SKM-1 treated with dmso at 0.1 percent for 144 hours (cell line): ENCODE measurements around the gene SNCAIP.

ENCODE experiments used
- DNase-seq: peaks from one replicate; lab custom pipeline; 2025; ENCODE audit not compliant: unreplicated experiment; lab: John Stamatoyannopoulos, UW

SNCAIP gene

GRCh38 chr5:122421374-122422079 lies 109.5 kb downstream of the SNCAIP start:
- DNase-seq = no peak

DNA sequence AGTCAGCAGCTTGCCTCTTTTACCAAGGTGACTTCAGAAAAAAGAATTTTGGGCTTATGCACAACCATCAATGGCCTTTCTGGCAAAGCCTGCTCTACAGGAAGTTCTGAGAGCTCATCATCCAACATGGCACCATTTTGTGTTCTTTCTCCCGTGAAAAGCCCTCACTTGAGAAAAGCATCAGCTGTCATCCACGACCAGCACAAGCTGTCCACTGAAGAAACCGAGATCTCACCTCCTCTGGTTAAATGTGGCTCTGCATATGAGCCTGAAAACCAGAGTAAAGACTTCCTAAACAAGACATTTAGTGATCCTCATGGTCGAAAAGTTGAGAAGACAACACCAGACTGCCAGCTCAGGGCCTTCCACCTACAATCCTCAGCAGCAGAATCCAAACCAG lies 111.2 kb downstream of the SNCAIP start:
- no peak for DNase-seq

DNA sequence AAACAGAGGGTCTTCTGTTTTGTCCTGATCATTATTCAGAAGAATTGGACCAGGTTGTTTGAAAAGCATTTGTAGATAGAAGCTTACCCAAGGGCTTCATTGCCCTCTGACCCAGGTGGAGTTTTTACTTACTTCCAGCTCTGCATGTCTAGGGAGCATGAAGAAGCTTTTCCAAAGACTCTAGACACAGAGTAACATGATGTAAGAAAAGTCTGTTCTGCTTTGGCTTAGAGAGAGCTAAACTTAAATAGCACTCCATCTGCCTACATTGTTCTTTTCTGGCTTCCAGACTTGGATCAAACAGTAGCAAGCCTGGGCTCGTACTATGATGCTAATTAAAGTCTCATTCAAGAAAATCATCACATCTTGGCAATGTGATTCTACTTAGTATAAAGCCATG lies 112.1 kb downstream of the SNCAIP start:
- no peak for DNase-seq

- no peak for DNase-seq
Measured at GRCh38 chr5:122426301-122426700, 114.3 kb downstream of the SNCAIP start.

DNA sequence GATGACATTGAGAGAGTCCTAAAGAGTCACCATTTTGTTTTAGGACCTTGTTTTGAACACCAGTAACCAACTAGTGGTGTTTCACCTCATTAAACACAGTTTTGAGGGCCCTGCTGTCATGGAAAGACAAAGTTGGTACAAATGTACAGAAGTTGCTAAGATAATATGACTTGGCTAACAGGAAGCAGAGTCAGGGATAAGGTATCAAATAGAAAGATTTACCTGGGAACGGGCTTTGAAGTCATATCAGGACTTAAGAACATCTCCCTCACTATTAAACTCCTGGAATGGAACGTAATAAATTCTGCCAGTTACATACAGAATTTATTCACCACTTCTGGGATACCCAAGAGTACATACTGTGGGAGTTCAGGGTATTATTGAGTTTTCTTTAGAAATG lies 115.6 kb downstream of the SNCAIP start:
- no peak for DNase-seq

DNA sequence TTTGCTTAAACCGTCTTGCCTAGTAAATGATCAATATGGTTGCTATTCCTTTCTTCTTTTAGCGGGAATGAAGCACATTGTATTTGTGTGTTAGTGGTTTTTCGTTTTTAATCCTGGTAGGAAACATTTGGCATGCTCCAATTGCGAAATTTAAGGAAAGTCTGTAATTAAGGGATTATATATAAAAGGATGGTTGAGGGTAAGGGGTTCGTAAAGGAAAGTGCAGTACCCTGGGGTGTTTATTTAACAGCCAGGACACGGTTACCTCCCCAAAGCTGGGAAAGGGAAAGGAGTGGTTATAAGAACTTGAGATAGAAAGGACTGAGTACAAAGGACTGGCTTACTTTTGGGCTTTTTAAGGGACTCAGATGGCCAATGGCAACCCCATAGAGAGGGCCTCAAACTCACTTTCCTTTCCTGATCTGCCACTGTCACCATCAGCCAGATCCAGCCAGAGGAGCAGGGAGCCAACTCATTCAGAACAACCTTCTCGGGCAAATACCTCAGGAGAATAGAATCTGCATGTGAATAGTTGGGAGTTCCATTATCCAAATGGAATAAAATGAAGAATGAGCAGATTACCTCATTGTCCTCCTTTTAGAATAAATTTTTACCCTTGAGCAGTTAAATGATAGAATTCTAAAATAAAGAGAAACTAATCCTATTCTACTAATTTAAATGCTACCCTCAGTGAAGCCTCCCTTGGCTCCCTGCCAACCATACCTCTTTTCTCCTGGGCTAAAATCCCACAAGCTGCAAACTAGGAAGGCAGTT lies 117.7 kb downstream of the SNCAIP start:
- DNase-seq = no peak

GRCh38 chr5:122430319-122430586 lies 118.2 kb downstream of the SNCAIP start:
- no peak for DNase-seq

GRCh38 chr5:122431298-122431697 lies 119.3 kb downstream of the SNCAIP start:
- DNase-seq = no peak

- no peak for DNase-seq
Measured at GRCh38 chr5:122434205-122434970, 122.4 kb downstream of the SNCAIP start.

- DNase-seq = no peak
Measured at GRCh38 chr5:122435234-122435633, 123.2 kb downstream of the SNCAIP start.

DNA sequence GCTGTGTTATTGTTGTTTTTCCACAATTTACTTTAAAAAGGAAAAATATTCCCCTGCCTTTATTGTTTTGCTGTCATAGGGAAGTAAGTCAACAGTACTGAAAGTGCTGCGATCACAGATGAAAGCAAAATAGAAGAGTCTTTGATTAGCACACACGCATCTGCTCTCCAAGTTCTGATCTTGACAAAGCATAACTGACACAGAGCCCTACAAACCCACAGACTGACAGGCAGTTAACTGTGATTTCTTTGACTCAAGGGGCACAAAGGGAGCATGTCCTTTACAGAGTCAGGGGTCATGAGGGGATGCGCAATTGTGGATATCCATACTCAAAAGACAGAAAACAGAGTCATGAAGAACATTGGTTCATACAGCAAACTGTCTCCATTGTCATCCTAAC lies 123.7 kb downstream of the SNCAIP start:
- no peak for DNase-seq

DNA sequence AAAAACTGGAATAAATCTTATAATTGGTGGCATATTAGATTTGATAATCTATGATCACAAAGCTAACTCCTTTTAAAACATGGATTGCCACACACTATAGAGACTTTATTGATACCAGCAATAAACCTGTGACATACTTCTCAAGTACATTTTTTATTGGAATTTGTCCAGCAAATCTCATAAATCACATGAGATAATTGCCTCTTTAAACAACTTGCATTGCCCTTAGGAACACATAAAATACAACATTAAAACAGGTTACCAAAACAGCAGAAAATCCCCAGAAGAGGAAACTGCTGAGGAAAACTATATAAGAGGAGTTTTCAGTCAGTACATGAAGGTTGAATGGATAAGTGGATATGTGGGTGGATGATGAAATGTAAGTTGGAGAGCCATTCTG lies 124.6 kb downstream of the SNCAIP start:
- no peak for DNase-seq

DNA sequence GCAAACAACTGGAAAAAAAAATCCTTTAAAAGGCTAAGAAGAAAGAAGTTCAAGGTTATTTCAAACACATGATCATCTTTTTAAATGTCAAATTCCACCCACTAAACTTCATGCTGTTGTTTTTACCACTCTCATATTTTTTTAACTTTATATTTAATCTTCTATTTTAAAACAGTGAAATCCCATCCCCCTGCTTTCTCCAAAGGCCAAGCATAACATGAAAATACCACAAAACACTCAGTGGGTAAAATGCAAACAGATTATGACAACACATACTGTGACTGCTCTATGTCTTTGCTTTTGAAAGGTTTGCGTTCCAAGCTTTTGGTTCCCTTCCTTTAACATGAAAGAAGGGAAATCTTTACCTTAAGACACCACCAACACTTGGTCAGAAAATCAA lies 127.6 kb downstream of the SNCAIP start:
- no peak for DNase-seq

- DNase-seq = no peak
Measured at GRCh38 chr5:122442938-122443337, 130.9 kb downstream of the SNCAIP start.

GRCh38 chr5:122444411-122444810 lies 132.4 kb downstream of the SNCAIP start:
- DNase-seq = no peak

- DNase-seq = no peak
Measured at GRCh38 chr5:122445070-122445469, 133.0 kb downstream of the SNCAIP start.

- DNase-seq = no peak
Measured at GRCh38 chr5:122447072-122447471, 135.0 kb downstream of the SNCAIP start.

- DNase-seq = no peak
Measured at GRCh38 chr5:122447879-122448278, 135.8 kb downstream of the SNCAIP start.

- DNase-seq = no peak
Measured at GRCh38 chr5:122454541-122454940, 142.5 kb downstream of the SNCAIP start.

GRCh38 chr5:122455939-122456338 lies 143.9 kb downstream of the SNCAIP start:
- no peak for DNase-seq

DNA sequence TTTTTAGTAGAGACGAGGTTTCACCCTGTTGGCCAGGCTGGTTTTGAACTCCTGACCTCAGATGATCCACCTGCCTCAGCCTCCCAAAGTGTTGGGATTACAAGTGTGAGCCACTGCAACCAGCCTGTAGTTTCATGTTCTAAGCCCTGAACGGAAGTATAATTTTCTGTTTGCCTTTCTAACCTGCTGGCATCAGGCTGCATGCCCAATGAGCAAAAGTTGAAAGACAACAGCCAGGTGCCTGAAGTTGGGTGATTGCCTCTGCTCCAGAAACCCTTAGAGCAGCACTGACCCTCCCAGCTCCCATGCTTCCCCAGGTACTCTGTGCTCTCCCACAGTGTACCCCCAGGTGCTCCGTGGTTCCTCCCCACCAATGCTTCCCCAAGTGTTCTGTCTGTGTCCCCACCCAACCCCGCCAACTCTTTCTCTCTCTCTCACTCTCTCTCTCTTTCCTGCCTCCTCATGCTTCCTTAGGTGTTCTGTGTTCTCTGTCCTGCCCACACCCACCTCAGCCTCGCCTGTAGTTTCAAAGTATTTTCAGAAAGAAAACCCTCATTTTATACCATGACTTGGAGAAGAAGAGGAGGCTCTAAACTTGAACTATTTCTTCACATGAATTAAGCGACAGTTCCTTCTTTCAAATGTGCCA lies 145.3 kb downstream of the SNCAIP start:
- DNase-seq = no peak
